K562 treated with DMSO at 1 percent for 12 hours (cell line): ENCODE data around the gene SRSF7. TPM values are rescaled to one million over a fixed set of nuclear protein-coding genes. Genes with fewer than 3 reads are reported as not detected.

Experiments
- total RNA-seq: library from RNA; unstranded; fragments of 300-600 nt; gene quantifications from 2 replicates; pipeline ENCODE4 v1.2.3, GENCODE V29; 2022; ENCODE audit not compliant: insufficient read depth

Gene SRSF7
- 79.0 and 106 TPM in 2 replicates for total RNA-seq

GRCh38 chr2:38750891-38751595 lies at the start of gene SRSF7:
Gene SRSF7, minus strand, starts transcription at chr2:38751361. Its CDS starts 105 bp downstream, at chr2:38751256.

Other genes starting within 250 kb of the SRSF7 start
- 19.8 and 33.7 TPM in 2 replicates for gene HNRNPLL, start 148.4 kb downstream of the SRSF7 start, total RNA-seq
- 26.0 and 47.7 TPM in 2 replicates for gene GALM, start 85.2 kb downstream of the SRSF7 start, total RNA-seq
- 3.8 and 6.7 TPM in 2 replicates for gene GEMIN6, start 26.8 kb upstream of the SRSF7 start, total RNA-seq
- gene DHX57, start 124.6 kb upstream of the SRSF7 start, total RNA-seq: 9.4 and 18.0 TPM in 2 replicates
- gene MORN2, start 124.6 kb upstream of the SRSF7 start, total RNA-seq: 10.7 and 11.6 TPM in 2 replicates
- gene ARHGEF33, start 138.5 kb upstream of the SRSF7 start, total RNA-seq: not detected in 2 replicates